Hair follicle dermal papilla cell (primary cell): Measurements from ENCODE around the gene UBQLN2. TPM values are rescaled to one million over a fixed set of nuclear protein-coding genes. Genes with fewer than 3 reads are reported as not detected.

Experiments
- total RNA-seq: library from RNA; depleted of rRNA; stranded (reverse); fragments of >200 nt; gene quantifications from 2 replicates; pipeline ENCODE4 v1.2.3, GENCODE V29; 2012

The UBQLN2 gene
- 17.2 and 17.5 TPM in 2 replicates for total RNA-seq

GRCh38 chrX:56563231-56564161 is at the start of gene UBQLN2:
Gene UBQLN2 (plus strand): TSS chrX:56563627. CDS start chrX:56563874, 247 bp downstream.

Other genes starting within 250 kb of the UBQLN2 start
- gene NBDY, start 165.6 kb downstream of the UBQLN2 start, total RNA-seq, result 8.6 and 11.2 TPM in 2 replicates